SK-N-SH (cell line): ENCODE results near the gene HESX1. TPM values are rescaled to one million over a fixed set of nuclear protein-coding genes. Genes with fewer than 3 reads are reported as not detected.

ENCODE experiments used
- CTCF ChIA-PET: fragments of 300-600, 350-600 bp; formaldehyde crosslinking; extraction: SDS; loops from one replicate; lab custom pipeline; 2021; lab: Yijun Ruan, JAX
- POLR2A ChIA-PET: fragments of 350-600 bp; sonication (Branson Sonifier 250); formaldehyde crosslinking; extraction: SDS; loops from one replicate; lab custom pipeline; 2020; ENCODE audit warnings: antibody characterized with exemption, inconsistent platforms; lab: Yijun Ruan, JAX
- DNase-seq: peaks from one replicate; pipeline ENCODE4 v3.0.0; 2012
- H2AFZ ChIP-seq: fragments of 200-600 bp; sonication (generic); 2 replicates; pipeline ENCODE4 v1.8.1; 2016; ENCODE audit warnings: antibody characterized with exemption, mild to moderate bottlenecking, low read depth
- H3F3A ChIP-seq: fragments of 200-600 bp; sonication (generic); replicated peaks from 2 replicates; pipeline ENCODE3; 2016; ENCODE audit warnings: antibody characterized with exemption, mild to moderate bottlenecking; ENCODE audit not compliant: insufficient read depth
- H3K27ac ChIP-seq, 2 experiments: fragments of 200-500 bp in 1 of 2; fragments of 200-600 bp in 1 of 2; sonication (Bioruptor generic) in 1 of 2; sonication (generic), shearing (Covaris generic) in 1 of 2; 2 replicates each; pipeline versions ENCODE4 v1.5.1 to v1.6.1; 2014 to 2016; ENCODE audit warnings: low read depth in 2 of 2, inconsistent platforms in 1 of 2, low read length in 1 of 2, mild to moderate bottlenecking in 1 of 2, mixed read lengths in 1 of 2
- H3K27me3 ChIP-seq: fragments of 200-600 bp; sonication (generic), shearing (Covaris generic); 2 replicates; pipeline ENCODE4 v1.6.1; 2016; ENCODE audit warnings: mixed run types; ENCODE audit not compliant: insufficient read depth
- H3K36me3 ChIP-seq, 2 experiments: fragments of 200-500 bp in 1 of 2; fragments of 200-600 bp in 1 of 2; sonication (Bioruptor generic) in 1 of 2; sonication (generic) in 1 of 2; replicated peaks in 1 of 2; 2 replicates each; pipeline versions ENCODE3 to v1.5.1; 2014 to 2016; ENCODE audit warnings: low read length in 1 of 2, mild to moderate bottlenecking in 1 of 2; ENCODE audit not compliant: insufficient read depth in 2 of 2, control insufficient read depth in 1 of 2
- H3K4me1 ChIP-seq, 2 experiments: fragments of 200-500 bp in 1 of 2; fragments of 200-600 bp in 1 of 2; sonication (Bioruptor generic) in 1 of 2; sonication (generic), shearing (Covaris generic) in 1 of 2; 2 replicates each; pipeline versions ENCODE4 v1.5.1 to v1.6.1; 2014 to 2016; ENCODE audit warnings: low read depth in 1 of 2, low read length in 1 of 2, mixed run types in 1 of 2; ENCODE audit not compliant: insufficient read depth in 2 of 2, control insufficient read depth in 1 of 2
- H3K4me2 ChIP-seq: fragments of 200-600 bp; sonication (generic), shearing (Covaris generic); 2 replicates; pipeline ENCODE4 v1.6.1; 2017; ENCODE audit warnings: mixed run types
- H3K4me3 ChIP-seq, 2 experiments: fragments of 200-500 bp in 1 of 2; fragments of 200-600 bp in 1 of 2; sonication (Bioruptor generic) in 1 of 2; sonication (generic), shearing (Covaris generic) in 1 of 2; 2 replicates each; pipeline versions ENCODE4 v1.5.1 to v1.8.1; 2014 to 2016; ENCODE audit warnings: low read depth in 2 of 2, inconsistent platforms in 1 of 2, low read length in 1 of 2, mild to moderate bottlenecking in 1 of 2, mixed read lengths in 1 of 2, moderate library complexity in 1 of 2
- H3K79me2 ChIP-seq: fragments of 200-600 bp; sonication (generic); 2 replicates; pipeline ENCODE4 v1.8.1; 2017; ENCODE audit warnings: mild to moderate bottlenecking; ENCODE audit not compliant: insufficient read depth
- H3K9ac ChIP-seq: fragments of 200-600 bp; sonication (generic); 2 replicates; pipeline ENCODE4 v1.6.1; 2017; ENCODE audit warnings: mixed run types
- H3K9me2 ChIP-seq: fragments of 200-600 bp; sonication (generic); 2 replicates; pipeline ENCODE4 v1.6.1; 2017; ENCODE audit warnings: mixed run types
- H3K9me3 ChIP-seq: fragments of 200-600 bp; sonication (generic); 2 replicates; pipeline ENCODE4 v1.6.1; 2017; ENCODE audit warnings: mixed run types, mild to moderate bottlenecking, moderate library complexity
- H4K20me1 ChIP-seq: fragments of 200-600 bp; sonication (generic); 2 replicates; pipeline ENCODE4 v1.6.1; 2017; ENCODE audit warnings: mild to moderate bottlenecking, mixed run types; ENCODE audit not compliant: insufficient read depth
- CHD2 ChIP-seq: fragments of 150-350 bp; IDR thresholded peaks from 2 replicates; pipeline ENCODE4 v1.6.1; 2018; ENCODE audit warnings: low read length; ENCODE audit not compliant: partially characterized antibody
- EP300 ChIP-seq, 2 experiments: IDR thresholded peaks; 2 replicates each; pipeline versions ENCODE4 v1.4.0 to v1.6.1; 2012; ENCODE audit warnings: borderline replicate concordance in 1 of 2, low read depth in 1 of 2, low read length in 1 of 2
- EZH2phosphoT487 ChIP-seq: fragments of 200-600 bp; sonication (generic); IDR thresholded peaks from 2 replicates; pipeline ENCODE4 v1.6.1; 2017; ENCODE audit warnings: low read depth, mixed run types, mild to moderate bottlenecking, antibody characterized with exemption, moderate library complexity, borderline replicate concordance
- FOSL2 ChIP-seq: IDR thresholded peaks from 2 replicates; pipeline ENCODE4 v1.4.0; 2012; ENCODE audit warnings: low read depth, mild to moderate bottlenecking, moderate library complexity, borderline replicate concordance
- FOXJ3 ChIP-seq: sonication (generic); formaldehyde crosslinking; IDR thresholded peaks from 2 replicates; pipeline ENCODE4 v1.5.1; 2020; ENCODE audit warnings: mild to moderate bottlenecking, missing genetic modification reagents
- FOXM1 ChIP-seq: IDR thresholded peaks from 2 replicates; pipeline ENCODE4 v1.4.0; 2012; ENCODE audit warnings: low read depth, mild to moderate bottlenecking
- GABPA ChIP-seq: IDR thresholded peaks from 2 replicates; pipeline ENCODE4 v1.4.0; 2012; ENCODE audit warnings: low read depth, mild to moderate bottlenecking
- GATA2 ChIP-seq: sonication (generic); formaldehyde crosslinking; IDR thresholded peaks from 2 replicates; pipeline ENCODE4 v1.5.0; 2020; ENCODE audit warnings: mild to moderate bottlenecking, missing genetic modification reagents
- IRF3 ChIP-seq: fragments of 150-350 bp; IDR thresholded peaks from 2 replicates; pipeline ENCODE4 v1.6.1; 2016; ENCODE audit warnings: mild to moderate bottlenecking, low read depth, low read length
- MAX ChIP-seq: IDR thresholded peaks from 2 replicates; pipeline ENCODE4 v1.4.0; 2012; ENCODE audit warnings: low read depth
- PBX3 ChIP-seq: IDR thresholded peaks from 2 replicates; pipeline ENCODE4; 2012
- RXRA ChIP-seq: IDR thresholded peaks from 2 replicates; pipeline ENCODE4 v1.4.0; 2012; ENCODE audit warnings: low read depth, mild to moderate bottlenecking, borderline replicate concordance
- SIN3A ChIP-seq: IDR thresholded peaks from 2 replicates; pipeline ENCODE4 v1.6.1; 2012; ENCODE audit warnings: low read depth, mild to moderate bottlenecking, low read length, moderate library complexity, borderline replicate concordance
- SMC3 ChIP-seq: IDR thresholded peaks from 2 replicates; pipeline ENCODE4 v1.6.1; 2012; ENCODE audit warnings: low read depth, low read length, improper control_type of control experiment
- TAF1 ChIP-seq: IDR thresholded peaks from 2 replicates; pipeline ENCODE4 v1.6.1; 2012; ENCODE audit warnings: low read depth, mild to moderate bottlenecking, low read length, moderate library complexity, borderline replicate concordance
- TEAD4 ChIP-seq: IDR thresholded peaks from 2 replicates; pipeline ENCODE4 v1.4.0; 2012; ENCODE audit warnings: mild to moderate bottlenecking, borderline replicate concordance; ENCODE audit not compliant: insufficient read depth
- YY1 ChIP-seq: IDR thresholded peaks from 2 replicates; pipeline ENCODE4 v1.4.0; 2012; ENCODE audit warnings: low read depth, mild to moderate bottlenecking
- ZBTB33 ChIP-seq: IDR thresholded peaks from 2 replicates; pipeline ENCODE4 v1.4.0; 2012; ENCODE audit warnings: low read depth, borderline replicate concordance
- WGBS: methylation state at CpG from one replicate; pipeline ENCODE4 v1.1.6; 2017; ENCODE audit warnings: low lambda C conversion rate; 5-methylcytosine and 5-hydroxymethylcytosine counted together
- polyA plus RNA-seq, 3 experiments: library from polyadenylated mRNA; depleted of rRNA; stranded (reverse); fragments of >200 nt; gene quantifications; 2 replicates each; pipeline ENCODE4 v1.2.3, GENCODE V29; 2012
- TF ChIP-seq, protein P1 (sequence below): IDR thresholded peaks from 2 replicates; pipeline ENCODE4 v1.4.0; 2012; ENCODE audit warnings: low read depth, borderline replicate concordance

The HESX1 gene
- polyA plus RNA-seq, 1 of the 3 experiments (the other 2 are of a cell fraction) = 1.2 TPM

- POLR2A ChIA-PET = no interaction called here
- H3K9me3 ChIP-seq = no peaks in the 10 kb centered on the region
- DNase-seq = no peak
- H3K27me3 ChIP-seq = no peaks in the 10 kb centered on the region; the same call in 1 of the 2 replicates
- WGBS = 34% methylated on average over 2 of the region's 2 CpGs
- H3K79me2 ChIP-seq = no peaks in the 10 kb centered on the region
- H4K20me1 ChIP-seq = no peaks in the 10 kb centered on the region
- TF ChIP-seq EP300 (IDR thresholded peaks at IDR 0.05; ENCODE audit: borderline replicate concordance in 1 of 2, low read depth in 1 of 2, low read length in 1 of 2) = no peak
- TF ChIP-seq YY1 = no peak
- TF ChIP-seq FOXM1 = no peak
- no peak for TF ChIP-seq IRF3
- TF ChIP-seq ZBTB33 = no peak
- TF ChIP-seq SIN3A = no peak
- no peak for TF ChIP-seq GABPA
- no peak for TF ChIP-seq TEAD4
- TF ChIP-seq RXRA = no peak
- TF ChIP-seq CHD2 = no peak
- no peak for TF ChIP-seq FOSL2
- no peak for TF ChIP-seq FOXJ3 (CRISPR knock-in tag)
- no peak for TF ChIP-seq GATA2 (CRISPR knock-in tag)
- TF ChIP-seq PBX3 = no peak
- TF ChIP-seq EZH2phosphoT487 = no peak
- TF ChIP-seq SMC3 = no peak
- TF ChIP-seq, protein P1, sequence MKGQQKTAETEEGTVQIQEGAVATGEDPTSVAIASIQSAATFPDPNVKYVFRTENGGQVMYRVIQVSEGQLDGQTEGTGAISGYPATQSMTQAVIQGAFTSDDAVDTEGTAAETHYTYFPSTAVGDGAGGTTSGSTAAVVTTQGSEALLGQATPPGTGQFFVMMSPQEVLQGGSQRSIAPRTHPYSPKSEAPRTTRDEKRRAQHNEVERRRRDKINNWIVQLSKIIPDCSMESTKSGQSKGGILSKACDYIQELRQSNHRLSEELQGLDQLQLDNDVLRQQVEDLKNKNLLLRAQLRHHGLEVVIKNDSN = no peak
- TF ChIP-seq MAX = no peak
- no peak for TF ChIP-seq TAF1
- no peak overlapping the region for H3K9ac ChIP-seq
- CTCF ChIA-PET = interaction anchor here (0.7 to 2.4 kb wide), 3 partner anchors 48 to 178 kb away, joined by 3 to 10 read pairs (median 6); no protein-coding TSS in a partner anchor
- no peak overlapping the region for H2AFZ ChIP-seq
- H3F3A ChIP-seq = no peaks in the 10 kb centered on the region
- H3K4me3 ChIP-seq = no peak overlapping the region
- H3K36me3 ChIP-seq = no peaks in the 10 kb centered on the region
- no peak overlapping the region for H3K4me2 ChIP-seq
- peaks cover 0 to 8% of the 10 kb centered on the region in 2 experiments; a peak in 1 of 4 replicates for H3K4me1 ChIP-seq
- no peak overlapping the region for H3K27ac ChIP-seq
- no peaks in the 10 kb centered on the region for H3K9me2 ChIP-seq
Observed at GRCh38 chr3:57173687-57174086, 26.1 kb downstream of the HESX1 start.
